Suppressor macrophage (primary cell): ENCODE results near the gene CNTNAP4.

ENCODE experiments used
- DNase-seq, 4 experiments: peaks; one replicate each; pipeline ENCODE4 v3.0.0-alpha.2; 2020 to 2022

CNTNAP4 gene

DNA sequence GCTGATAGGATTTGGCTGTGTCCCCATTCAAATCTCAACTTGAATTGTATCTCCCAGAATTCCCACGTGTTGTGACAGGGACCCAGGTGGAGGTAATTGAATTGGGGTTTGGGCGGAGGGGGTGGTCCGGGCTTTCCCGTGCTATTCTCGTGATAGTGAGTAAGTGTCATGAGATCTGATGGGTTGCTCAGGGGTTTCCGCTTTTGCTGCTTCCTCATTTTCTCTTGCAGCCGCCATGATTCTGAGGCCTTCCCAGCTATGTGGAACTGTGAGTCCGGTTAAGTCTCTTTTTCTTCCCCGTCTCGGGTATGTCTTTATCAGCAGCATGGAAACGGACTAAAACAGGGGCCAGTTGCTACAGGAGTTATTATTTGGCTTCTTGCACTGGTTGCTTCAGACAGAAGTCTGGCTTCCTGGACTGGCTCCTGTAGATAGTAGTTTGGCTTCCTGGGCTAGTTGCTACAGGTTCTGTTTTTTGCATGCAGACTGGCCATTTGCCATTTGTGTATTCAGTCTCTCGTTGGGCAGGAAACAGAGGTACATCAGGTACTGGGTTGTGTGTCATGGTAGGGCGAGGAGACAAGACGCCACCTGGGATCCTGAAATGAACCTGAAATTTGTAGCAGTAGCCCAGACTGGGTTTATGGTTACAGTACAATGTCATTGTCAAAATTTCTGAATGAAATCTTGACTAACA, 32.6 kb downstream of the CNTNAP4 start:
- no peak for DNase-seq

DNA sequence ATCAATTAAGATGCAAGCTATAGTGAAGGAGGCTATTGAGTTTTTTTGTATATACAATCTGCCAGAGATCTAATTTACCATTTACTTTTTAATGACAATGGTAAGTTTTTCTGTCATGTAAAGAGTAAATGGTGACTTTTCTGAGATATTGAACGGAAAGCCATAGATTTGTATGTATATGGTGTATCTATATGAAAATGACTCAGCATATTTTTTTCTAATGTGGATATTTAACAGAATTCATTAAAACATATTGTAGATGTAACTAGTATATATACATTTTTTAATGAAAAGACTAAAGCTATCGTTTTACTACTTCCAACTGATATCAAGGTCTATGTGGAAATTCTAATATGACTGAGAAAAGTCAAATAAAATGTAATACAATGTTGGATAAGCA, 34.1 kb downstream of the CNTNAP4 start:
- DNase-seq: no peak

DNA sequence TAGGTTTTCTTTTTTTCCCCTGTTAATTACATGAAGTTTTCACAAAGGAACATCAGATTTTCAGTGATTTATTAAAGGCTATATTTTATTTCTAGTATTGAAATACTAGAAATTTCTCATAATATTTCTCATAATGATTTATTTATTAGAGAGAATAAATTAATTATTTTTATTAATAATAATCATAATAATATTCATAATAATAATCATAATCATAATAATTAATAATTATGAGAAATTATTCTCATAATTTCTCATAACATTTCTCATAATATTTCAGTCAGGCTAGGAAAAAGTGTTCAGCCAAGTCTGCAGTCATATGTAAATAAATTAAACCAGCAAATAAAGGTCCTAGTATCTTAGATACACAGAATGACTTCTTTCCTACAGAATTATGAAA, 41.4 kb downstream of the CNTNAP4 start:
- no peak for DNase-seq

DNA sequence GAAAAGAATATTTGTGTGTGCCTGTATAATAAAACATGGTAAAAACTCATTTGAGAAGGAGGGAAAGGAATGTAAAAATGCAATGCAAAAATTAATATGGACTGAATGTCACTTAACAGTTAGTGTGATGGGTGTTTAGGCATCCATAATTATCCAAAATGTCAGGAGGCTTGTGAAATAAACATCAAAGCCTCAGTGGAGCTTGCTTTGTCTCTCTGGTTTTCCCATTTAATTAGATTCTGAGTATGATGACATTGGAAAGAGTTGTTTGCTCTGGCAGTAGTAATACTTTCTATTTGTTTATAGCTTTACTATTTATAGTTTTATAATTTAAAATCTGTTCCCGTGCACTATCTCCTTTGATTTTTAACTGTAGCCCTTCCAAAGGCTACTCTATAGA, 51.9 kb downstream of the CNTNAP4 start:
- no peak for DNase-seq

DNA sequence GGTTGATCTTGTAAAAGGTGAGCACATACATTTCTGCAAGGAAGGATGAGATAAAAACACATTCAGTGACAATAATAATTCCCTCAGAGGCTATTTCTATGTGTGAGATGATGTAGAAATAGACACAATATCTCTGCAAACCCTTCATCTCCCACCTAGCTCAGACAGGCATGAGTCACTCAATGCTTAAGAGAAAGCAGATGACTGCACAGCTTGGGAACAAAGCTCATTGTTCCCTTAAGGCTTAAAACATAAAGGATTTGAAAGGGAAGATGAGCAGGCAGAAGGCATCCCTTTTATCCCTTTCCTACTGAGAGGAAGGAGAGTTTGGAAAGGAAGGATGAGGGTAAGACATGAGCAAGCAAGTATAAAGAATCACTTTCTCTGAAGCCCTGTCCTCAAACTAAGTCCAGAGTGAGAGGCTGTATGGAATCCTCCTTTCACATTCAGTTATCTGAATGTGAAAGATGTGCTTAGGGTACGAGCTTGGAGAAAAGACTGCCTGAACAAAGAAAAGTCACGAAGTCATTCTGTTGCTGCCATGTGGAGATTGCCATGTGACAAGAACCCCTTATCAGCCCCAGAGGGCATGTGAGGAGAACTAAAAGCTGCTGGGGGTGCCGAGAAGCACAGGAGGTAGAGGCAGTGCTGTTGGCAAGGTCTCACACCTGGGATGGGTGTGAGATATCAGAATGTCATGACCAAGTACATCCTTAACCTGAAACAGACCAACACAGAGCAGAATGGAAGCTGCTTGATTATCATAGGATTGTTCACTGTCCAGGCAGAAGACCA, 58.2 kb downstream of the CNTNAP4 start:
- no peak for DNase-seq

DNA sequence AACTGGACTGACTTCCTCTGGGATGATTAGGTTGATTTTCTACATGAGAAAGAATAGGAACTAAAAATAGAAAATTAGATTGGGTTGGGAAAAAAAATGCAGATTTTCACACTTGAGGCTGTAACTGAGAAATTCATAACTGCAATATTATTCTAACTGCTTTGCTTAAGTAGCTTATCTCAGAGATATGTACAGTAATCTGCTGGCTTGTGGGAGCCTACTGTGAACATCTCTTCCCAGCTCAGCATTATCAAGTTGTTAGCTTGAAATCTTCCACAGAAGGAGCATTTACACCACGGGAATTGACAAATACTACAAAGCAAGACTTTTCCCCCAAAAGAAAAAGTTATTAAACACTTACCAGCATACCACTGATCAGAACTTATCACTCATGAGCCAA, 58.9 kb downstream of the CNTNAP4 start:
- no peak for DNase-seq

DNA sequence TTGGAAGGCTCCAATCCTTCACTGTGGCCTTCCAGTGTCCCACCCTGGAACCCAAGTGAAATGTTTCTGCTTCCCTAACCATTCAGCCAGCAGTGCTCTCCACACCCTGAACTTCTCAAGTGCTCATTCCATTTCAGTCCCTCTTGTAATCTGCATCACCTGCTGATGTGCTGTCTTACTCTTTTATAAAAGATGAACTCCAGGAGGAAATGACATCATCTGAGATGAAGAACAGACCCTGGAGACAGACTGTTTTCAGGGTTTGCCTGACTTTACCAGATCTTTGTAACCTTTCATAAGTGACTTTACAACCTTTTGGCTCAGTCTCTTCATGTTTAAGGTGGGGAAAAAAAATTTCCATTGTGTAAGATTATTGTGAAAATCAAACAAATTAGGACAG, 61.3 kb downstream of the CNTNAP4 start:
- no peak for DNase-seq

DNA sequence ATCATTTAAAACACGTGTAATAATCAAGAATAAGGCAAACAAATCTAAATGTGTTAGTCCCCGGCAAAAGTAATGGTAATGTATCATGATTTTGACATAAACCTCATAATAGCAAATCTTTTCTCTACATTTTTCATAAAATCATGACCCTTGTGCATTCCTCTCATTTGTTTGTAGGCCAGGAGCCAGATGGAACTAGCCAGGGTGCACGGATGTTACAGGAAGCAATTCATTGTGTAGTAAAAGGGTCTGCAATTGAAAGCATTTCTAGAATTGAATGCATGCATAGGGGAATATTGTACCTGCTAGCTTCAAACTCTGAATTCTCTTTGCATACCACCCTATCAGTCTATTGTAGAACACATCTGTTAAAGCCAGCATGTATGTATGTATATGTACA, 66.6 kb downstream of the CNTNAP4 start:
- DNase-seq: no peak

DNA sequence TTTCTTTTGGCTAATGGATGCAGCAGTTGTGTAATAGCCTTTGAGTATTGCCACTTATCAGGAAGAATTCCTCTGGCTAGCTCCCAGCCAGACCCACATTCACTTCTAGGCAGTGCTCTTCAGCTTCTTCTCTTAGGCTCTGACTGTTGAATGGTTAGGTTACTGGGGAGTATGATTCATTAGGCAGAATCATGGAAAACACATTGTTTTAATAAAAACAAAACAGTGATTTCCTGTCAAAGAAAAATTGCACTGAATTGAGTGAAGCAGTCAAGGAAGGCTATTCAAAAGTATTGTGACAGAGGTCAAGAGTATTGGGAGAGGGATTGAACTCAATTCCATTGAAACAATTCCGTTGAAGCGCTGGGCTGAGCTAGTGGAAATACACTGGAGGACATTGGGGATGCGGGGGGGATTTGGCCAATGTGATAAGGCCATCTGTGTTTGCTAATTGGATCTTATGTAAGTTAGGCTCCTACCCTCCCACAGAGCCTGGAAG, 68.0 kb downstream of the CNTNAP4 start:
- DNase-seq: no peak

DNA sequence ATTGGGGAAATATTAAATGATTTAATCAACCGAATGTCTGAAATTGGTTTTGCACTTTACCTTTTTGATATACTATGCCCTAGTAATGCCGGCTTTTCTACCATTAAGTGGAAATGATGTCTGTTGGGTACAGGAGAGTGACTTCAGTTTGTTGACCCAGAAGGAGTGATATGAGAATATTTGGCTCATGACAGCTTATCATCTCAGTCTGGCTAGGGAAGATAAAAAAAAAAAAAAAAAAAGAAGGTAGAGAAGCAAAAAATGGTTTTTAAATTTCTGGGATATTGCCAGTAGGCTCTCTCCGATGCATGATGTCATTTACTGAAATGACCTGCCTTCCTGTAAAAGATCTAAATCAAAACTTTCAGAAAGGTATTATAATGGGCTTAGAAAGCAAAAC, 69.0 kb downstream of the CNTNAP4 start:
- no peak for DNase-seq

DNA sequence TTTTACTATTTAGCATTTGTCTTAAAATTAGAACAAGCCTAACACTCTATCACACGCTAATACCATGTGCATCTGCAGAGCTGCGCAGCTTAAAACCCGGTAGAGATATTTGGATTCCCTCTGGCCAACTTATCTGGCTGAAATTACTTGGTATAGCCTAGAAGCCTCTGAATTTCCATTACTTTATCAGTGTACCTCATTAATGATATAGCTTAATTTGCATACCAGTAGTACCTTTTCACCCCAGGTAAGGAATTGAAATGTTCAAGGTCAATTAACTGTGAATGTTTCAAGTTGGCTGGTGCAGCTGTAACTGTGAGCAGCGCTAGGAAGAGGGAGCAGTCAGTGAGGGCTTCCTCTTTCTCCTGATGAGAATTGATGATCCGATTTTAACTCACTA, 74.2 kb downstream of the CNTNAP4 start:
- no peak for DNase-seq

DNA sequence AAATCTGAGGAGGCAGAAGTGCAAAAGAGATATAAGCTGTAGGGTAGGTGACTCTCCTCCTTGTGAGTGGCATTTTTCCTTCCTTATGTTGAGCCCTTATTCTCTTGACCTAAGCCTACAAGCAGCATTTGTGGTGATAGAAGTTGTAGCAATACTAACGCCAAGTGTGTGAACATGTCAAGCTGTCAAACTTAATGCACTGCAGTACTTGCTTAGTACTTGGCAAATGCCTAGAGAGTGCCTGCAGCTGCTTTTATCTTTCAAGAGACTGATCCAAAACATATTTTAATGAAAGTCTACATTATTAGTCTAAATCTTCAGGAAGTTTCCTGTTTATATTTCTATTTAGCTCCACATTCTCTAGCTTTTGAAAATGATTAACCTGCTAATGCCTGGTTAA, 83.2 kb downstream of the CNTNAP4 start:
- no peak for DNase-seq

DNA sequence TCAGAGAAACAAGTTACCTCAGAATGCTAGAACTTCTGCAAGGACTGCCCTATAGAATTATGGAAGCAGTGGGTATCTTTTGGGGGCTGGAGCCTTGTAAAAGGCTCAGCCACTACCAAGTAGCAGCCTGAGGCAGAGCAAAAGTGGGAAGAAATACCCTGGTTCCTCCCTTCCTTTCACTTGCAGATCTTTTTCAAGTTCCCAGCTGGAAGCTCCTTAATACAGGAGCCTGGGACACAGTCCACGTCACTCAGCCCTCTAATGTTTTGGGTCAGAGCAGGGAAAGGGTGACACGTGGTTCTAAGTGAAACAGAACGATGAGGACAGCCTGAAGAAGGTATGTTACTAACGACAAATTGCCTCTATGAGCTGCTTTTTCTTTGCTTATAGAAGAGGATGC, 93.1 kb downstream of the CNTNAP4 start:
- DNase-seq: no peak

DNA sequence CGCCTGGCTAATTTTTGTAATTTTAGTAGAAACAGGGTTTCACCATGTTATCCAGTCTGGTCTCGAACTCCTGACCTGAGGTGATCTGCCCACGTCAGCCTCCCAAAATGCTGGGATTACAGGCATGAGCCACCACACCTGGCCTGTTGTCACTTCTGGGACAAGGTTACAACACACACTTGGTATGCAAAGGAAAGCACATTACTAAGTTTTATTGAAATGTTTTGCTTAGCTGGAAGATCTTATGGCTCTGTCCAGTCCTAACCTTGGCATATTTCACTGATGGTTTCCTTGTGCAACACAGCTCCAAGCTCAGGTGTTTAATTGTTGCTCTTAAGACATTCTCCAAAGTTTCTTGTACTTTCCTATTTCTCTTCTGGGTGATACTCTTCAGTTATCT, 94.2 kb downstream of the CNTNAP4 start:
- no peak for DNase-seq

DNA sequence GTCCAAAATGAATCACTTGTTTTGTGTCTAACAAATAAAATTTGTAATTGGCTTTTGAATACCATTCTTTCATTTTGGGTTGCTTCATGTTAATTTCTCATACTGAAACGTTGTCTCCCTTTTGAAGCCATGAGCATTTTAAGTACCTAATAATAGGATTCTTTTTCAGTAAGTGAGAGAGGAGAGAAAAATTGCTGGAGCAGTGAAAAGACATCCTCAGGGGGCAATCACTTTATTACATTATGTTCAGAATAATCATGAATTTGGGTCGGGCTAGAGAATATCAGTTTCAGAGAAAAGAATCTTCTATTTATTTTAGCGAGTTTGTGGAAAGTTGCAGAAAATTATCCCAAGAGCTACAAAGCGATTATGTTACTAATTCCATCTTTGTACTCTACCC, 96.8 kb downstream of the CNTNAP4 start:
- DNase-seq: no peak

DNA sequence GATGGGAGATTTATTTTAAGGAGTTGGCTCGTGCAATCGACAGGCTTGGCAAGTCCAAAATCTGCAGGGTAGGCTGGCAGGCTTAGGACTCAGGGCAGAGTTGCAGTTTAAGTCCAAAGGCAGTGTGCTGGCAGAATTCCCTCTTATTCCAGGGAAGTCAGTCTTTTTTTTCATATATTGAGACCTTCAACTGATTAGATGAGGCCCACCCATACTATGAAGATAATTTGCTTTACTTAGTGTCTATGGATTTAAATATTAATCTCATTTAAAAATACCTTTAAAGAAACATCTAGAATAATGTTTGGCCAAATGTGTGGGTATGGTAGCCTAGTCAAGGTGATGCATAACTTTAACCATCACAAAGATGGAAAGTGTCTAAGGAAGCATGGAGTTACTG, 99.8 kb downstream of the CNTNAP4 start:
- no peak for DNase-seq

DNA sequence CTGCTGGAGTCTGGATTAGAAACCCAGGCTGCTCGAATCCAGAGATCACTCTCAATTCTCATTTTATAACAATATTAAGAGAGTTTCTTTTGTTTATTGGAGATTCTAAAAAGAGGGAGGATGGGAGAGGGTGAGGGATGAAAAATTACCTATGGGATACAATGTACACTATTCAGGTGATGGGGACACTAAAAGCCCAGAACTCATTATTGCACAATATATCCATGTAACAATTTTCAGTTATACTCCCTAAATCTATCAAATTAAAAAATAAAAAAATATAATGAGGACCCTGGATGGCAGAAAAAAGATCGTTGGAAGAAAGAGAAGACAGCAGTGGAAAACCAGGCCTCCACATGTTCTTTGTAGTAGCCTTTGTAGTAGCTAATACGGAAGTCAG, 100.8 kb downstream of the CNTNAP4 start:
- DNase-seq: no peak

DNA sequence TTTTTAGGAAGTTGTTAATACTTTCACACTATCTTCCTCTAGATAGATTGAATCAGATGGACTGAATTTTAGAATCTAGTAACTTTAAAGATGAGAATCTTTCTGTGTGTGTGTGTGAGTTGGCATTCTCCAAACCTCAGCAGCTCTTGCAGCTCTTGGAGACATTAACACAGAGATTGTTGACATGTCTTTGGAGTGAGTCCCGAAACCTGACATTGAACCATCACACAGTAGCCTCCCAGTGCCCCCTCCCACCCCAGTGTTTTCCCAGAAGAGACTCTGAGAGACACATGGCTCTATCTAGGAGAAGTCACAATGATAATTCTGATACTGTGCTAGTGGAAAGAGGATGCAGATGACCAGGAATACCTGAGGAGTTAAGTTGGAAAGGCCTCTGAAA, 103.9 kb downstream of the CNTNAP4 start:
- no peak for DNase-seq

DNA sequence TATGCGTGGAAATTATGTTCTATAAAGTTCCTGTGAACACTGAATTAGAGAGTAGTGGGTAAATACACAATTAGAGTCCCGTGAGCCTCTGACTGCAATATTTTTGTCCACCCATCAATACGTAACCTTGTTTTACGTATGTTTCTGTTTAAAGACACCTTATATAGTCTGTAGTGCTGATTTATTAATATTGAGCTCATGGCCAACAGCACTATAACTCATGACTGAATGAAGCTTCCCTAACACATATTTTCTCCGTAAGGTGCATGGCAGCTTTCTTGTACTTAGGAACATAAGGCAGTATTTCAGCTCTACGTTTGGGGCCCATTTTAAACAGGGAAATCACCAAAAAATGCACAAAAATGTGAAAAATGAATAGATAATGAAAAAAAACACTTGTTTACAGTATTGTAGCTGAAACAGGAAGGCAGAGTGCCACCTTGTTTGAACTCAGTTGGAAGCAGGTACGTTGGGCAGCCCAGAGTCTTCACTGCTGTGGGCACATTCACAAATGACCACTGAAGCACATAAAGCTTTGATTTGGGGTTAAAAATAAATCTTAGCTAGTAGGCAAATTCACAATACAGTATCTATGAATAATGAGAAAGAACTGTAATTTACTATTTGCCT, 108.5 kb downstream of the CNTNAP4 start:
- DNase-seq: no peak

DNA sequence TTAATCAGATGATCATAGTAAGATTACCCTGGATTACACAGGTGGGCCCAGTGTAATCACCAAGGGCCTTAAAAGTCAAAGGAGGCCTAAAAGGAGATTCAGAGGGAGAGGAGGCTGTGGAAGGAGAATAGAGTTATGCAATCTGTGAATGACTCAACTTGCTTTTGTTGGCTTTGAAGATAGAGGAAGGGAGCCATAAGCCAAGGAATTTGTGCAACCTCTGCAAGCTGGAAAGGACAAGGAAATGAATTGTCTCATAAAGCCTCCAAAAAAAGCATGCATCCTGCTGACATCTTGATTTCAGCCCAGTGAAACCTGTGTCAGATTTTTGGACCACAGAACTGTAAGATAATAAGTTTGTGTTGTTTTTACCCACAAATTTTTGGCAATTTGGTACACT, 109.6 kb downstream of the CNTNAP4 start:
- DNase-seq: peak in 2 of 4 experiments; percentile 34 to 44

DNA sequence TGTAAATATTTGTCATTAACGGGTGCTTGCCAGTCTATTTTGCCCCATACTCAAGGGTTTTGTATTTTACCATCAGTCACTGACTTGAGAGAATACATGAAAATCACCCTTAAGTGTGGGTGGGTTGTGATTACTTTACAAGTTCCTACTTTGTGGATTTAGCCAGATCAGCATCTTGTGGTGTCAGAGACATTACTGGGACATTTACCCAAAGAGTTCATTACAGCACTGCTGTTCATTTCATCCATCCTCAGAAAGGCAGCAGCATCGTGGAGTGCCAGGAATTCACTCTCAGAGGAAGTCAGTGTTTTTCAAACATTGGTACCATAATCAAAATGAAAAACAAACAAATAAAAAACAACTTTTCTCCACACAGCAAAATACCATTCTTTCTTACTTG, 110.8 kb downstream of the CNTNAP4 start:
- DNase-seq: peak in 1 of 4 experiments; percentile 8

DNA sequence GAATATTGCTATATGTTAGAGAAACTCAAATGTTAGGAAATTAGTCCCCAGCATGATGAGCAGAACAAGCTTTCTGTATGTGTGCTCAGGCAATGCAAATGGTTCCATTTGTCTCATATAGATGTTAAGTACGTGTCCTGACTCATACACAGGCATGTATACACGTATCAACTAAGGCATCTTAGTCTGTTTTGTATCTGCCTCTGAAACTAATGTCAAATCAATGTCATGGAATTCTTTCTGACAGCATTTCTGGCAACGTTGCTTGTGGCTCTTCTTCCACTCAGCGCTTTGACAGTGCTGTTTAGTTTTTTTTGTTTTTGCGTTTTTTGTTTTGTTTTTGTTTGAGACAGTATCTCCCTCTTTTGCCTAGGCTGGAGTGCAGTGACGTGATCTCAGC, 111.9 kb downstream of the CNTNAP4 start:
- no peak for DNase-seq

DNA sequence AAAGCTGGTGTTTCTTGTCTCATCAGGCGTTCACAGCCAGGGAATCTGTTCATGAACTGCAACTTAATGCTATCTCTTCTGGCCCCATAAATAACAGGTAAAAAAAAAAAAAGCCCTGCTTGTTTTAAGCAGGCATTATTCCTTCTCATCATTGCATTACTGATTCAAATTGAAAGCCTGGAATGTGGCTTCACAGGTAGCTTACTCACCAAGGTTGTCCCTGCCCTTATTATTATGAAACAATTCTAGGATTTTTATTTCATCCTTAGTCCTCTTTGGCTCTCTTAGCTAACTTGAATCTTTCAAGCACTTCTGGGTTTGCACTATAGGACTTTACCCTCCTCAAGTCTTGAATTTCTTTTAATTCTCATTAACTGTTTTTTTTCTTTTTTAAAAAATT, 113.3 kb downstream of the CNTNAP4 start:
- no peak for DNase-seq

DNA sequence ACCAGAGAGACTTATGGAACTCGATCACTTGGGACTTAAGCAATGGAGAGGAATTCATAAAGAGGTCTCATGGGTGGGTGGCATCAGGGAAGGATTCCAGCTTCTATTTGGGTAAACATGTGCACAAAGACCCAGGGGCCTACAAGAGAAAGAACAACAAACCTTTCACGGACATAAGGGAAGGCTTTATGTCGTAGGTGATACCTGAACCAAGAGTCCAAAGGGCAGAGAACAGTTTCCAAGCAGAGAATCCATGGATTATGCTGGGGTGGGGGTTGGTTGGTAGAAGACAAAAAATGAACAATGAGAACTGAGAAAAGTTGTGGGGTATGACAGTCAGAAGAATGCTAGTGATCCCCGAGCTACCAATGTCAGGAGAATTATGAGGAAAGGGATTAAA, 119.8 kb downstream of the CNTNAP4 start:
- DNase-seq: no peak
